ENCODE results near the gene TMF1.

DNA sequence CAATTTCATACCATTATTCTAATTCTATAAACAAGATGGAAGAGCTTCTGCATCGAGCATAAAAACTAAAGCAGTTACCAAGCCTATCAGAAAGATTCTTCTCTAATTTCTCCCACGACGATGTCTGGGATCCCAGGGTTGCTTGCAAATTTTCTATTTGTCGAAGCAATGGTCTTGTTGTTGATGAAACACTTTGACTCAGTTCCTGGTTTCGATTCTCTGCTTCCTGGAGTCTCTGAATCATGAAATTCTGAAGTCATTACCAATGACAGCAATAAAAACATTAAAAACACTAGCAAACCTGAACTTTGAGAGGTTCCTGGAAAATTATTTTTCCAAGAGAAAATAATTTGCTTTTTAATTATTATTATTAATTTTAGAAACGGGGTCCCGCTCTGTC, 18.7 kb downstream of the TMF1 start:
- TF ChIP-seq EZH2 (IDR thresholded peaks at IDR 0.05) (no peak), EZH2phosphoT487 (IDR thresholded peaks at IDR 0.05) (no peak)
- TF ChIP-seq, protein P1, sequence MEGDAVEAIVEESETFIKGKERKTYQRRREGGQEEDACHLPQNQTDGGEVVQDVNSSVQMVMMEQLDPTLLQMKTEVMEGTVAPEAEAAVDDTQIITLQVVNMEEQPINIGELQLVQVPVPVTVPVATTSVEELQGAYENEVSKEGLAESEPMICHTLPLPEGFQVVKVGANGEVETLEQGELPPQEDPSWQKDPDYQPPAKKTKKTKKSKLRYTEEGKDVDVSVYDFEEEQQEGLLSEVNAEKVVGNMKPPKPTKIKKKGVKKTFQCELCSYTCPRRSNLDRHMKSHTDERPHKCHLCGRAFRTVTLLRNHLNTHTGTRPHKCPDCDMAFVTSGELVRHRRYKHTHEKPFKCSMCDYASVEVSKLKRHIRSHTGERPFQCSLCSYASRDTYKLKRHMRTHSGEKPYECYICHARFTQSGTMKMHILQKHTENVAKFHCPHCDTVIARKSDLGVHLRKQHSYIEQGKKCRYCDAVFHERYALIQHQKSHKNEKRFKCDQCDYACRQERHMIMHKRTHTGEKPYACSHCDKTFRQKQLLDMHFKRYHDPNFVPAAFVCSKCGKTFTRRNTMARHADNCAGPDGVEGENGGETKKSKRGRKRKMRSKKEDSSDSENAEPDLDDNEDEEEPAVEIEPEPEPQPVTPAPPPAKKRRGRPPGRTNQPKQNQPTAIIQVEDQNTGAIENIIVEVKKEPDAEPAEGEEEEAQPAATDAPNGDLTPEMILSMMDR (IDR thresholded peaks at IDR 0.05), result no peak
